ENCODE results near the gene HNMT.
"Not testable (repeated sequence)": the region's sequence is repeated elsewhere in the genome, so short reads cannot be mapped to it uniquely, and the experiment has no call there.

HNMT gene

GRCh38 chr2:137975280-137976271 is 11.3 kb downstream of the HNMT start:
- DNase-seq (ENCODE audit: low read depth), result no peak

- DNase-seq (ENCODE audit: low read depth), result no peak
Observed at GRCh38 chr2:137976274-137976673, 12.0 kb downstream of the HNMT start.

GRCh38 chr2:137977790-137978189 is 13.5 kb downstream of the HNMT start:
- no peak for DNase-seq (ENCODE audit: low read depth)

- no peak for DNase-seq (ENCODE audit: low read depth)
Observed at GRCh38 chr2:137980459-137980858, 16.2 kb downstream of the HNMT start.

- DNase-seq (ENCODE audit: low read depth), result no peak
Observed at GRCh38 chr2:137981112-137981656, 16.9 kb downstream of the HNMT start.

- no peak for DNase-seq (ENCODE audit: low read depth)
Observed at GRCh38 chr2:137983581-137983980, 19.3 kb downstream of the HNMT start.

GRCh38 chr2:137986268-137986667 is 22.0 kb downstream of the HNMT start:
- DNase-seq (ENCODE audit: low read depth), result no peak

GRCh38 chr2:137987011-137987410 is 22.7 kb downstream of the HNMT start:
- no peak for DNase-seq (ENCODE audit: low read depth)

- DNase-seq (ENCODE audit: low read depth), result no peak
Observed at GRCh38 chr2:137991078-137991477, 26.8 kb downstream of the HNMT start.

GRCh38 chr2:137992039-137992646 is 27.9 kb downstream of the HNMT start:
- DNase-seq (ENCODE audit: low read depth), result no peak

- DNase-seq (ENCODE audit: low read depth), result not testable (repeated sequence)
Observed at GRCh38 chr2:137993715-137994476, 29.6 kb downstream of the HNMT start.

- DNase-seq (ENCODE audit: low read depth), result not testable (repeated sequence)
Observed at GRCh38 chr2:137995368-137995767, 31.1 kb downstream of the HNMT start.

GRCh38 chr2:137996158-137996557 is 31.9 kb downstream of the HNMT start:
- not testable (repeated sequence) for DNase-seq (ENCODE audit: low read depth)

- DNase-seq (ENCODE audit: low read depth), result no peak
Observed at GRCh38 chr2:137997733-137998132, 33.5 kb downstream of the HNMT start.

- no peak for DNase-seq (ENCODE audit: low read depth)
Observed at GRCh38 chr2:137998503-137998902, 34.2 kb downstream of the HNMT start.

GRCh38 chr2:137999273-137999672 is 35.0 kb downstream of the HNMT start:
- no peak for DNase-seq (ENCODE audit: low read depth)

- no peak for DNase-seq (ENCODE audit: low read depth)
Observed at GRCh38 chr2:138000009-138000408, 35.7 kb downstream of the HNMT start.

- no peak for DNase-seq (ENCODE audit: low read depth)
Observed at GRCh38 chr2:138000796-138001195, 36.5 kb downstream of the HNMT start.

GRCh38 chr2:138003411-138003810 is 39.1 kb downstream of the HNMT start:
- DNase-seq (ENCODE audit: low read depth), result no peak

GRCh38 chr2:138007431-138007830 is 43.2 kb downstream of the HNMT start:
- no peak for DNase-seq (ENCODE audit: low read depth)

- no peak for DNase-seq (ENCODE audit: low read depth)
Observed at GRCh38 chr2:138009622-138010021, 45.3 kb downstream of the HNMT start.

- no peak for DNase-seq (ENCODE audit: low read depth)
Observed at GRCh38 chr2:138010890-138011289, 46.6 kb downstream of the HNMT start.
